Activated CD4-positive, alpha-beta T cell treated with anti-CD3 and anti-CD28 coated beads for 24 hours (primary cell): ENCODE measurements around the gene INSIG1.

Experiments used
- DNase-seq, 2 donors: peaks; one replicate each; pipeline ENCODE4 v3.0.0-alpha.2; 2020; ENCODE audit warnings: low read depth in 2 of 2

INSIG1 gene

DNA sequence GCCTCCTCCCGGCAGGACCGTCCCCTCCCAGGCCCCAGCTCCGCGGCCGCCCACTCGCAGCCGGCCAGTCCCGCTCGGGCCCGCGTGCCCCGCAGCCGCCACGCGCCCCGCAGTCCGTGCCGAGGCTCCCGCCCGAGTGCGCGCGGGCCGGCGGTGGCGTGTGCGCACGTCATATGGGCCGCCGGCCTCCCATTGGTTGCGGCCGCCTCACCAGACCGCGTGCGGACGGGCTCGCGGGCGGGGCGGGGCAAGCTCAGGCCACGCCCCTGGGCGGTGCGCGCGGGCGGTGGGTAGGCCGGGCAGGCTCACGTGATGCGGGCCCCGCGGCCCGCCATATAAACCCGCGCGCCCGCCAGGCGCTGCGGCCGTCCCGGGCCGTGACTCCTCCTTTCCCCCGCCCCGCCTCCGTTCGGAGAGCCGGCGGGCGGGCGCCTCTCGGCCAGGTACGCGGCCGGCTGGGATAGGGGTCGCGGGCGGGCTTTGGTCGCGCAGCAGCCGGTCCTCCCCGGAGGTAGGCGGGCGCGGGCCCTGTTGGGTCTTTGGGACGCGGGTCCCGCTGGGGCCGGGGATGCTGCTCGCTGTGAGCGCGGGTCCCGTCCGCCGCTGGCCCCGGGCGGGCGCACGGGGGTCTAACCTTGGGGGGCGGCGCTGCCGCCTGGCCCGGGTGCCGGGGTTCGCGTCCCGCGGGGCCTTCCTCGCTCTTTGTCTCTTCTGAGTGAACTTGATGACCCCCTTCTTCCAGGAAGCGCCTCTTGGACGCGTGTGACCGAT, at the start of gene INSIG1:
Gene INSIG1 (plus strand): TSS at position 362 of the 771 bp plus-strand sequence. CDS start 408 bp downstream, at position 770.
- peak; percentile 74 to 87 for DNase-seq

DNA sequence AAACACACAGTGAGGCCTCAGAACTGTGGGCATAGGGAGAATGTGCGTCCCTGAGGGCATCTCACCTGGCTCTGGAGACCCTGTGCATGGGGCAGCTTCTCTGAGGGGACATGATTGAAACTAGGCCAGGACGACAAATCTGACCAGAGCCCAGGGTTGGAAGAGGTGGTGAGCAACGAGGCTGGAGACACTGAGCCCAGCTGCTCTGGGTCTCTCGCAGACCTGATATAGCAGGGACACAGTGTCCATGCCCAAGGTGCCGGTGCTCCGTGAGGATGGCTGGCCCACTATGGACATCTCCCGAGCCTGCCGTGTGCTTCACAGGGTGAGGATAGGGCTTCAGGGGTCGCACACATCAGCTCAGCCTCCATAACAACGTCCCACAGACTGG, 49.3 kb upstream of the INSIG1 start:
- DNase-seq = no peak

DNA sequence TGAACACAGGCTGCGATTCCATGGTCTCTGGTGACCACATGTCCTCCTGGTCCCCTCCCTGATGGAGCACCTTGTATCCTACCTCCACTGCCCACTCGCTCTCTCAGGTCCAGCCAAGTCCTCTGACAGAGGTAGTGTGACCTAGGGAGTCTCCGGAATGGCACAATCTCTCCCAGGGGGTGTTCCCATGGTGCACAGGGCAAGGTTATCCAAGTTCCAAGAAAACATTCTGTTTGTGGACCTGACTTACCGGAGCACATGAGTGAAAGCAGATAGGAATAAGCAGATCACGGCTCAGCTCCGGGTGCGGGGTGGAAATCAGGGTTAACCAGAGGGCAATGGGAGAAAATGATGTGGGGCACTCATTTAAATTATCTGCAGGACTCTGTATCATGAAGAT, 45.8 kb upstream of the INSIG1 start:
- no peak for DNase-seq

DNA sequence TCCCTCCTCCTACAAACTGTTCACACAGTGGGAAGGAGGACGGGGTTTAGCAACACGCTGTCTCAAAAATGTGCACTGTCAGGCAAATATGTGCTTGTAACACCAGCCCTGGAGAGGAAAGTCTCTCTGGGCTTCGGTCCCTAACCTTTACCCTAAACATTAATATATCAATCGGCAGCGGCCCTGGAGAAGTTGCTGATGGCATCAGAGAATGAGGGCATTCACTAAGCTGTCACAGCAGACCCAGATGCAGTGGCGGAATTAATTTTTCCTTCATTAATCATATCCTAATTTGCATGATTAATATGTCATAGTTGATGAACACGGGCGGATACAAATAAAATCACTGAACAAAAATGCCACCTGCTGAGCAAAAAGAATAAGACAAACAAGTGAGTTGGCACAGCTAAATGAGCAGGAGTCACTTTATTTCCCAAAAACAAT, 45.2 kb upstream of the INSIG1 start:
- DNase-seq = no peak

- no peak for DNase-seq
Measured at GRCh38 chr7:155252892-155253501, 44.7 kb upstream of the INSIG1 start.

GRCh38 chr7:155254018-155254417, 43.7 kb upstream of the INSIG1 start:
- no peak for DNase-seq

DNA sequence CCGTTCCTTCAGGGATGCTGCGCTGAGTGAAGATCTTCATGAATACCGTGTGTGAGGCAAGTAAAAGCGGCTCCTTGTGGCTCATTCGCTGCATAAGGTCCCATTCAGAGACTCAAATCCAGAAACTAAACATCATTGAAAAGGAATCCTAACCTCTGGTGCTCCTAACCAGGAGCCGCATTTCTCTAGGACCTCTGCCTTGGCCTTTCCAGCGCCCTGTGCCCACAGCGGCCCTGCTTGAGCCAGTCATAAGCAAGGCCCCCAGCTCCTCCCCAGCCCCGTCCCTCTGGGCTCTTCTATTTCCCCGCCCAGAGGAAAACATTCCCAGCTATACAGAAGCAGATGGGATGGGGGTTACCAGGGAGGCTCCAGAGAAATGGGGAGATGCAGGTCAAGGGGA, 42.6 kb upstream of the INSIG1 start:
- DNase-seq = no peak

DNA sequence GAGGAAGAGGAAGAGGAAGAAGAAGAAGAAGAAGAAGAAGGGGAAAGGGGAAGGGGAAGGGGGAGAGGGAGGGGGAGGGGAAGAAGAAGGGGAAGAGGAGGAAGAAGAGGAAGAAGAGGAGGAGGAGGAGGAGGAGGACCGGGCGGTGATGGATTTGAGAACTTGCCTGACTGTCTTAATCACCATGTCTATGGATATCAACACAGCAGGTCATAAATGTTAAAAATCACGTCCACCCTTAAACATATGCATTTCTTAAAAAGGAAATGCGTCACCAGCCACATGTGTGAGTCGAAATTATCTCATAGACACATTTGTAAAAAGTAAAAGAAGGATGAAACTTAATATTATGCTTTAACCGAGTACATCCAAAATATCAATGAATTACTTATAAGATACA, 42.1 kb upstream of the INSIG1 start:
- DNase-seq = no peak

DNA sequence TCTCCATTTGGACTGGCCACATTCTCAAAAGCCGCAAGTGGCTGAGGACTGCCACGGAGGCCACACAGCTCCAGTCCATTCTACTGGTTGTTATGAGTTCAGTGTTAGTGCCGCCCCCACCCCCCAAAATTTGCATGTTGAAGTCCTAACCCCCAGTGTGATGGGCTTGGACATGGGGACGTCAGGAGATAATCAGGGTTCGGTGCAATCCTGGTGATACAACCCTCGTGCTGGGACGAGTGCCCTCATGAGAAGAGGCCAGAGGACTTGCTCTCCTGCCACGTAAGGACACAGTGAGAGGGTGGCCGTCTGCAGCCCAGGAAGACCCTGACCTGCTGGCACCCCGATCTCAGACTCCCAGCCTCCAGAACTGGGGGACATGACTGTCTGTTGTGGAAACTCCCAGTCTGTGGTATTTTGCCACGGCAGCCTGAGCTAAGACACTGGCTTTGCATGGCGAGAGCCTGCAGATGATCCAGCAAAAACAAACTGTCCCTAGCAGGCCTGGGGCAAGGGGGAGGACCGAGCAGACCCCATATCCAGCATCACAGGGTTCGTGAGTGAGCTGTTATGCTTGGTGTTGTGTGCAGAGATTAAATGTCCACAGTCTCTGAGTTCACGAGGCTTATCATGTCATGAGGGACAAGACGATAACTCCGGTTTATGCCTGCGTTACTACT, 41.5 kb upstream of the INSIG1 start:
- no peak for DNase-seq

DNA sequence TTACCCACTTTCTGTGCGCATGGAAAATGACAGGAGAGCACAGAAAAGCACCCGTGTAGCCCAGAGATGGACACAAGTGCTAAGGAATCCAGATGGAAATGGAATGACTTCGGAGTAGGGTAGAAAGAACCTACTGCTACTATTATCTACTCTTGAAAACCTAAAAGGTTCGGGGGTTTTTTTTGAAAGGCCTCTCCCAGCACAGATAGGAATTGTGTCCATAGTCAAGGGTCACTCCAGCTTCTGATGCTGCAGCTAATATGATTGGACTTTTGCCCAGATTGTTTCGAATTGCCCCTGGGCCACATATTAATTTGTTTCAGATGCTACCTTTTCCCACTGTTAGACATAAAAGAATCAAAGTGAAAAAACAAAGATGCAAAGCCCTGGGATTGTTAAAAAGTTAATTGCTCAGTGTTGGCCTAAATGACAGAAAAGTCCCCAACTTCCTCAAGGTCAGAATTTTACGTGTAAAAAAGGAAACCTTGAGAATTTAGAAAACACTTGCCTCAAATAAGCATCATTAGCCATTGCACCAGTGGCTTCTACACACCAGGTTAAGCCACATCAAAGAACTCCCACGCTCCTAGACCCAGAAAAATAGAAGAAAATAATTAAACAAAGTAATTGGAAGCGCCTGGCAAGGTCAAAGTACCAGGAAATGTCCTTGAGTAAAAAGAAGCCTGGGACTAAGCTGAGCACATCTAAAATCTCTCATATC, 40.8 kb upstream of the INSIG1 start:
- DNase-seq = no peak

DNA sequence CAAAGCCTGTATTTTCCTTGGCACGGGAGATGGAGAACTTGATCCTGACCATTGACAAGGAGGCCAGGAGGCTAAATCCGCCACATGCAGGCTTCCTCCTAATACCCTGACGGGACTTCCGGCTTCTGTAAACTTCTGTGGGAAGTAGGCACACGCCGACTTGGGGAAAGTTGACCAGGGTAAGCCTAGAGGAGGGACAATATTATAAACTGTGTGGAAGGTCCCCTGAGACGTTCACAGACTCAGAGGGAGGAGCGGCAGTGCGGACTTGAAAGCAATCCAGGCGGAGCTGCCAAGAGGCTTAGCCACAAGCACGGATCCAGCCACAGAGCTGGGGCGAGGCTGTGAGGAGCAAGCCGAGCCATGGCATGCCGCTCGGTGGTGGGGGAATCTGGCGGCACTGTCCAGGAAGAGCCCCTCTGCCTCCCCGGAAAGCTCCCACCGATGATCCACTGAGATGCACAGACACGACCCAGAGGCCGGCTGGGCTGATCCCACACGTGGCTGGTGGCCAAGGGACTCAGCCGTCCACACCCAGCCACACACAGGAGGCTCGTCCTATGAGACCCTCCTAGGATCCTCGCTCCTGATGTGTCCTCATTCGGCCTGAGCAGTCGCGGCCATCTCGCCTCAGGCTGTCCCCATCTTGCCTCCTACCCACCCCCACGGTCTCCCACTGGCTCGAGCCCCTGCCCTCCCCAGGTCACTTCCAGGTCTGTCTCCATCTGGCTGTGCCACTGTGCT, 40.0 kb upstream of the INSIG1 start:
- DNase-seq = no peak

- no peak for DNase-seq
Measured at GRCh38 chr7:155258226-155258560, 39.5 kb upstream of the INSIG1 start.

DNA sequence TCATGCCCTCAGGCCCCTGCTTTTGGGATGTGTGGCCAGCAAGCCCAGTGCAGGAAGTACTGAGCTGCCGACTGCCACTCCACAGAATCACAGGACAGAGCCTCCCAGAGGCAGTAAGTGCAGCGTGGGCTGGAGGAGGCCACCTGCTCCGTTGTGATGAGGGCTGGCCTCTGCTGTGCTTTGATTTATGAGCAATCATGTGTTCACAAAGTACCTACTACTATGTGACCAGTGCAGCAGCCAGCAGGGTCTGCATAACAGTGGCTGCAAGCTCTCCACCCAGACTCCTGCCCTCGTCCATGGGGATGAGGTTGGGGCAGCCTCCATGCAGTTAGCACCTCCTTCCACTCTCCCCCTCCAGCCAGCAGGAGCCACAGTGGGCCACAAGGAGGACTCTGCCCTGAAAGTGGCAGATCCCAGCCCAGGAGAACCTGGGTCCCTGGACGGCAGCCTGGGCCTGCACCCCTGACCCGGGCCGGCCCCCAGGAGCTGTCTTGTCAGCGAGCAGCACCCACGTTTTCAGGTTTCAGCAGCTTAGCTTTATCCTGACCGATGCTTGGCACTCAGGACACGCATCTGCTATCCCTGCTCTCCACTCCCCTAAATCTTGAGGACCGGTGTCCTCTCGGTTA, 37.7 kb upstream of the INSIG1 start:
- DNase-seq = no peak

DNA sequence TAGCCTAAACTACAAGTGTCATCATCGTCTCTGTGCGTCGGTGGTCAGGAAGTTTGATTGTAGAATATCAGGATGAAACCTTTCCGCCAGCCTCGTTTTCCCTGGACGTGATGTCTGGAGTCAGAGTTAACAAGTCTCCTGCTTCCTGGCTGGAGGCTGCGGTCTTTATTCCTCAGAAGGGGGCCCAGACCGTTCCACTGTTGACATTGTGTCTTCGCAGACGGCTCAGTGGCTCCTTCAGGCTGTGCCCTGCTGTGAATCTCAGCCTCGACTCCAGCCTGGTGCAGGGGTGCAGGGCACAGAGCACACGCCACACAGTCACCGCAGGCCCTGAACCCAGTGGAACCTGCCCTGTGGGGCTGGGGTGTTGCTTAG, 37.2 kb upstream of the INSIG1 start:
- DNase-seq = no peak

DNA sequence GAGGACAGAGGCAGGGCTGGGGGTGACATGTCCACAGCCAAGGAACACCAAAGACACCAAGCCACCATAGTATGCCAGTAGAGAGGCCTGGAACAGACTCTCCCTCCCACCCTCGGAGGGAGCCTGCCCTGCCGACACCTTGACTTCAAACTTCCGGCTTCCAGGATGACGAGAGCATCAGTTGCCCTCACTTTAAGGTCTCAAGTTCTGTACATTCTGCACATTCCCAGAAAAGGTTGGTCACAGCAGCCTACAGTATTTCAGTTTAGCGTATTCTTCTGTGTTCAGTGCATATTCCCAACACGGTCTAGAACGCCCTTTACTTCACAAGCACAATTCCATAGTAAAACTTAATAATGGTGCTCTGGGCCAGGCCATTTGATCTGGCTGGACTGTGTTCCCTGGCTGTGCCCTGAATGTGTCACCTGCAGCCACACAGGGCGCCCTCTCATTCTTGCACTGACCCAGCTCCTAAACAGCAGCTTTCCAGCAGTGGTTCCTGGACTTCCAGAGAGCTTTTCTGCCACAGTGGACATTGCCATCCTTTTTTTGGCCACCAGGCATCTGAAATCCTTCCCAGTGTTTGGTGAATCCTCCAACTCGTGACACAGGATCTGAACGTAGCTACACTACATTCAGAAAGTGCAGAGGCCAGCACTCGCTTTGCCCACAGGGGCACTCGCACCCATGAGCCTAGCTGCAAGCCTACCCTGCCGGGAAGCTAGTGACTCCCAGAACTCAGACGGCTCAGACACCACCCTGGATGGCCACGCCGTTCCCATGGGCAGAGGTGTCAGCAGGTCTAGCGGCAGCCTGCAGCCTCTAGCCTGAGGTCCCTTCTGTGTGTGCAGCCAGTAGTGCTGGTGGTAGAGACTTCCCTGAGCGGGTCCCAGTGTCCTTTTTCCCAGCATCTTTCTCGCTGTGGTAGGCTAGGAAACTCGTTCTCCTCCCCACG, 36.4 kb upstream of the INSIG1 start:
- no peak for DNase-seq

- no peak for DNase-seq
Measured at GRCh38 chr7:155262031-155262430, 35.6 kb upstream of the INSIG1 start.

DNA sequence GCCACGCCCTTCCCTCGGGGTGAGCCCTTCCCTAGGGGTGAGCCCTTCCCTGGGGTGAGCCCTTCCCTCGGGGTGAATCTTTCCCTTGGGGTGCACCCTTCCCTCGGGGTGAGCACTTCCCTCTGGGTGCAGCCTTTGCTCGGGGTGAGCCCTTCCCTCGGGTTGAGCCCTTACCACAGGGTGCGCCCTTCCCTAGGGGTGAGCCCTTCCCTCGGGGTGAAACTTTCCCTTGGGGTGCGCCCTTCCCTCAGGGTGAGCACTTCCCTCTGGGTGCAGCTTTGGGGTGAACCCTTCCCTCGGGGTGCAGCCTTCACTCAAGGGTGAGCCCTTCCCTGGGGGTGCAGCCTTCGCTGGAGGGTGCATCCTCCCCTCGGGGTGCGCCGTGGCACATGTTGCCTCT, 34.6 kb upstream of the INSIG1 start:
- no peak for DNase-seq

DNA sequence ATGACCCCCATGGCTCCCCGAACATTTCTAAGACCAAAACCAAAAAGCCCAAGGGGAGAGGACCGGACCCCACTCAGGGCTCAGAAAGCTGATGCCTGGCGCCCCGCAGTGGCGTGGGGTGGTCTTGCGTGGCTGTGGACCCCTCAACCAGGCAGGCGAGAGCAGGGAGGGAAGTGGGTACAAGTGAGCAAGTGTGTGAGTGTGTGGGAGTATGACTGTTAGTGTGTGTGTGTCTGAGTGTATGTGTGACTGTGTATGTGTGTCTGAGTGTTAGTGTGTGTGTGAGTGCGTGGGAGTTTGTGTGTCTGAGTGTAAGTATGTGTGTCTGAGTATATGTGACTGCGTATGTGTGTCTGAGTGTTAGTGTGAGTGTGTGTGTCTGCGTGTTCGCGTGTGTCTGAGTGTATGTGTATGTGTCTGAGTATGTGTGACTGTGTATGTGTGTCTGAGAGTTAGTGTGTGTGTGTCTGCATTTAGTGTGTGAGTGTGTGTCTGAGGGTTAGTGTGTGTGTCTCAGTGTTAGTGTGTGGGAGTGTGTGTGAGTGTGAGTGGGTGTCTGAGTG, 34.0 kb upstream of the INSIG1 start:
- no peak for DNase-seq

GRCh38 chr7:155265144-155265543, 32.5 kb upstream of the INSIG1 start:
- DNase-seq = no peak

DNA sequence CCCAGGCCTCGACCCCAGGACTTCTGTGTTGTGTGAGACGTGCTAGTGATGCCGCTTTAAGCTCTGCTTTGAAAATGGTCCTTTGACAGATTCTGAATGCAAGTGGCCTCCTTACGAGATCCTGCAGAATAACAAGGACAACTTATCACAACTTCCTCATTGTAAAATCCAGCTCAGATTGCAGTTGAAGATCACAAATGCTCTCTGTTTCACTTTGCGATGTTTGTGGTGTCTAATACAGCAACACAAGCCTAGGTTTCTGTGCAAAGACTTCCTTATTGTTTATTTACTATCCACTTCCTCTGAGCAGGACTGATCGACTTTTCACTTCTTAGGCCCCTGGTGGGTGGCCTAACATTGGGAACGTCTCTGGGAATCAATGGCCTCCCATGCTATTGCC, 31.7 kb upstream of the INSIG1 start:
- no peak for DNase-seq
